Activated T-helper 1 cell treated with anti-CD3 and anti-CD28 coated beads, Interleukin-12 subunit alpha, Interleukin-12 subunit beta, Interleukin-2, Interleukin-4 antibody, amounts not matched to agents 30 ng/mL and 10 ng/mL and 1 ng/mL, durations not matched to agents 14 hours and 24 hours and 36 hours (primary cell): Measurements from ENCODE around the gene PLXDC2. TPM values are rescaled to one million over a fixed set of nuclear protein-coding genes. Genes with fewer than 3 reads are reported as not detected.

Experiments
- DNase-seq: peaks from one replicate; pipeline ENCODE4 v3.0.0; 2021; ENCODE audit warnings: low spot score
- H3K27ac Mint-ChIP-seq: one replicate; pipeline ENCODE4 v1.8.0; 2021; ENCODE audit warnings: mild to moderate bottlenecking, mixed read lengths
- H3K27me3 Mint-ChIP-seq: one replicate; pipeline ENCODE4 v1.8.0; 2022; ENCODE audit warnings: mild to moderate bottlenecking, moderate library complexity, mixed read lengths; ENCODE audit not compliant: insufficient read depth
- H3K36me3 Mint-ChIP-seq: one replicate; pipeline ENCODE4 v1.8.0; 2021; ENCODE audit warnings: low read depth, mixed read lengths
- H3K4me1 Mint-ChIP-seq: one replicate; pipeline ENCODE4 v1.8.0; 2021; ENCODE audit warnings: low read depth, mixed read lengths
- H3K4me3 Mint-ChIP-seq: one replicate; pipeline ENCODE4 v1.8.0; 2021; ENCODE audit warnings: mild to moderate bottlenecking, moderate library complexity, mixed read lengths
- H3K9me3 Mint-ChIP-seq: one replicate; pipeline ENCODE4 v1.8.0; 2021; ENCODE audit warnings: mixed read lengths
- intact Hi-C: fragments of 100-400 bp; cut with micrococcal nuclease; formaldehyde crosslinking; loops from one replicate; pipeline ENCODE4 v1.15.1; 2024
- total RNA-seq: library from RNA; stranded (reverse); gene quantifications from 2 replicates; pipeline ENCODE4 v1.2.3, GENCODE V29; 2022

PLXDC2 gene
- total RNA-seq, 1 donor from 2014 or later: not detected

DNA sequence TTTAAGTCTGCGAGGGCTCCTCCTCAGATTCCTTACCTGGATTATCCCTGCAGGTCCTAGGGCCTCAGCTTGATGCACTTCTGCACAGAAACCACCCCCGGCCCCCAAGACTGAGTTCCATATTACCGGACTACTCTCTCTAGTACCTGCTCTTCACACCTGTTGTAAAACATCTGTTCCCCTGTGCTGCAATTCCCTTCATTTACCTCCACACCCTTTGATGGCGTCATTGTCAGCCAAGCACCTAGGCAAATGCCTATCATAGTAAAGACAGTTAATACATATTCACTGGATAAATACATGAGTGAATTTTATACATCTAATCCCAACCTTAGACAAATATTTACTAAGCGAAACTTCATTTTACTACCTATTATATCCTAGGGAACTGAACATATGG lies 275.5 kb downstream of the PLXDC2 start:
- H3K9me3 Mint-ChIP-seq: peaks cover 9% of the 10 kb centered on the region
- no peak overlapping the region for H3K4me3 Mint-ChIP-seq
- DNase-seq: no peak
- H3K4me1 Mint-ChIP-seq: no peaks in the 10 kb centered on the region
- no peaks in the 10 kb centered on the region for H3K36me3 Mint-ChIP-seq
- intact Hi-C loops: no loop called here
- H3K27ac Mint-ChIP-seq: no peak overlapping the region
- no peaks in the 10 kb centered on the region for H3K27me3 Mint-ChIP-seq

DNA sequence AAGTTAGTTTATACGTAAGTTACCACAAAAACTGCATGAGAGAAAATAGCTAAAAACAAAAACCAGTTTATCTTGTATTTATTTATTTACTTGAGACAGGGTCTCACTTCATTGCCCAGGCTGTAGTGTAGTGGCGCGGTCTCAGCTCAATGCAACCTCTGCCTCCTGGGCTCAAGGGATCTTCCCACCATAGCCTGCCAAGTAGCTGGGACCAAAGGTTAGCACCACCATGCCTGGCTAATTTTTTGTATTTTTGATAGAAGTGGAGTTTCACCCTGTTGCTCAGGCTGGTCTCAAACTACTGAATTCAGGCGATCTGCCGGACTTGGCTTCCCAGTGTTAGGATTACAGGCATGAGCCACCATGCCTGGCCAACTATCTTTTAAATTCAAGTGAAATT lies 277.4 kb downstream of the PLXDC2 start:
- H3K27ac Mint-ChIP-seq: no peak overlapping the region
- no peak for DNase-seq
- peaks cover 9% of the 10 kb centered on the region for H3K9me3 Mint-ChIP-seq
- no peak overlapping the region for H3K4me3 Mint-ChIP-seq
- no peaks in the 10 kb centered on the region for H3K4me1 Mint-ChIP-seq
- H3K27me3 Mint-ChIP-seq: no peaks in the 10 kb centered on the region
- H3K36me3 Mint-ChIP-seq: no peaks in the 10 kb centered on the region
- intact Hi-C loops: no loop called here

DNA sequence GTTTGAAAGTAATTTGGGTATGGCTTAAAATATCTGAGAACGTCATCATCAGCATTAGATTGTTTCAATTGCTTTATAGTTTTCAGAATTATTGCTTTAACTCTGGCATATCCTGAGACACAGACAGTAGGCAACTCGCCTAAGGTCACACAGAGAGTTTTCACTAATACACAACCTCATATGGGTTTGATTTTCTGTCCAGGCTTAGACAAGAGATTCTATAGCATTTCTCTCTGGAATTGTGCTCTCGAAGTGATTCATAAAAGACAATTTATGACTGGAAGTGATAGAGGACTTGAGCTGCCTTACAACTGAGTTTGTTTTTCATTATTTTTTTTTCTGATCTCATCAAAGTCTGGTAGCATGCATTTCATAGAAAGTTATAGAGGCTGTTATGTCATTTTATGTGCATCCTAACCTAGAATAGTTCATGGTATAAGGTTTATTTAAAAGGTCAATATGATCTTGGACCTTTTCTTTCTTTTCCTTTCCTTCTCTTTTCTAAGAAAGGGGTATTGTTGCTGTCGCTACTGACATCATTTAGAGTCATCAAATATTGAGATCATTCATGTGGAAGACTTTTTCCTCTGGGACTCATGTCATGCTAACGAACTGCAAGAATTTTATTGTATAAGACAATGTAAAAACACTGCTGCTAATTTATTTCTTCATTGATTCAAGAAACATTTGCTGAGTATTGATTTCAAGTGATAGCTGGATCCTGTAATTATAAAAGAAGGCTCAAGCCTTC lies 278.2 kb downstream of the PLXDC2 start:
- DNase-seq: no peak
- peaks cover 6% of the 10 kb centered on the region for H3K9me3 Mint-ChIP-seq
- no peaks in the 10 kb centered on the region for H3K27me3 Mint-ChIP-seq
- no peaks in the 10 kb centered on the region for H3K4me1 Mint-ChIP-seq
- no peaks in the 10 kb centered on the region for H3K36me3 Mint-ChIP-seq
- no peak overlapping the region for H3K27ac Mint-ChIP-seq
- intact Hi-C loops: no loop called here
- H3K4me3 Mint-ChIP-seq: no peak overlapping the region

DNA sequence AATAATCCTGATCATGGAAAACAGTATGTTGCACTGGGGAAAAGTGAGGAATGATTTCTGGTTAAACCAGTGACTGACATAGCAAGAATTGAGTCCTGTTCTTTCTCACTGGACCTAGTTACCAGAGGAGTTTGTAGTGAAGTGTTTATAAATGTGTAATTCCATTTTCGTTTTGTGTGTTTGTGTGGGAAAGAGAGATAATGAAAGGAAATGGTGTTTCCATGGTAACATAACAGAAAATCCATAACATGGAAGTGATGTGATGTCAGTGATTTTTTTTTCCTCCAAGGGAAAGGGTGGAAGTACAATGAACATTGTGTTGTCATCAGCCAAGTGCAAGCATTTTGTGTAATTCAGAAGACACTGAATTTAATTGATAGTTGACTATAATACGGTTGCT lies 283.9 kb downstream of the PLXDC2 start:
- H3K27ac Mint-ChIP-seq: no peak overlapping the region
- no peaks in the 10 kb centered on the region for H3K36me3 Mint-ChIP-seq
- H3K4me3 Mint-ChIP-seq: no peak overlapping the region

DNA sequence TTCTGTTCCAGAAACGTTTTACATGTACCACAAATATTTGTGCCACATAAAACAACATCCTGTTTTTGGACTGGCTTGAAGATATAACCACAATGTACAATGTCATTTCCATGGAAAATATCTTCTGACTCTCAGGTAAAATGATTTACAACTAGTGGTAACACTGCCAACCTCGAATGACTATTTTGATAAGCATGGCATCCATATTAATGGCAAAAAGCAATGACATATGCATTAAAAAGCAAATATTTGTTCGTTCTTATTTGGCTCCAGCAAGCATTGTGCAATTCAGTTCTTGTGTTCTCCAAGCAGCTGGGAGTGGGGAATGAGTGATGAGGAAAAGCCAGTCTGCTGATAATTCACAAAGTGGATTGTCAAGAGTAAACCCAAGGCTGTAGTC lies 289.0 kb downstream of the PLXDC2 start:
- H3K27ac Mint-ChIP-seq: no peak overlapping the region
- intact Hi-C loops: no loop called here
- H3K27me3 Mint-ChIP-seq: no peaks in the 10 kb centered on the region
- H3K4me1 Mint-ChIP-seq: no peaks in the 10 kb centered on the region
- no peak overlapping the region for H3K4me3 Mint-ChIP-seq
- no peaks in the 10 kb centered on the region for H3K9me3 Mint-ChIP-seq
- no peaks in the 10 kb centered on the region for H3K36me3 Mint-ChIP-seq
- DNase-seq: no peak

More for the DNA sequence above, 283.9 kb downstream of the PLXDC2 start:
- no peak for DNase-seq
- intact Hi-C loops: no loop called here
- Mint-ChIP-seq H3K9me3 (peaks cover 5% of the 10 kb centered on the region), H3K27me3 (no peaks in the 10 kb centered on the region), H3K4me1 (no peaks in the 10 kb centered on the region)

DNA sequence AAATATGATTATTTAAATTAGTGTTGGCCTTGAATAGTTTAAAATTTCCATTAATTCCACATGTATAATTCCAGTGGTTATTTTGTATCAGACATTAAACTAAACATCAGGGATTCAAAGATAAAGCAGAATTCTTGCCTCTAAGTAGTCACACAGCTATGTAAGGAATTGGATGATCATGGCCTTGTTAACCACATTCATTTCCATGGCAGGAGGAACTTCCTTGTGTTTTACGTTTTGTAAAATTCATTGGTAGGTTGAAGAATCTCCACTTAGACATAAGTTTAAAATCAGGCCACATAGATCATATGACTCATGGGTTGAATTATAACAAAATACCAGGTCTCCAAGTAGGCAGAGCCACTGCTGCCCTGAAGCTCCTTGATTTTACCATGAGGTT lies 289.7 kb downstream of the PLXDC2 start:
- Mint-ChIP-seq H3K36me3 (no peaks in the 10 kb centered on the region), H3K4me3 (no peak overlapping the region), H3K9me3 (no peaks in the 10 kb centered on the region), H3K4me1 (no peaks in the 10 kb centered on the region), H3K27ac (no peak overlapping the region), H3K27me3 (no peaks in the 10 kb centered on the region)
- intact Hi-C loops: no loop called here
- no peak for DNase-seq

DNA sequence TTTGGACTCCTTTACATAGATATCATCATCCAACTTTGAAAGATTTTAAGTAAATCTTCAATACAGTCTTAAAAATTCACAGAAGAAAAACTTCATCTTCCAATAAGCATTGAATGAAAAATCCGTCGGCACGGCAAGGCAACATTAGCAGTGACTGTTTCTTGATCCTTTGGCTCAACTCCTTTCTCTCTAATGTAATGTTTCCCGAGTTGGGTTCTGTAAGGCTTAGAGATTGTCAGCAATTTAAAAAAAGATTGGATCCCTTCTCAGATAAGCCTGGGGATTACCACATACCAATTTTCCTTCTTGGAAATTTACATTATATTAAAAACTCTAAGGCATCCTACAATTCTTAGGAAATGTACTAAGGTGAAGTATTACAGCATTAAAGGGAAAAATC lies 291.8 kb downstream of the PLXDC2 start:
- Mint-ChIP-seq H3K4me3 (no peak overlapping the region), H3K27me3 (no peaks in the 10 kb centered on the region), H3K36me3 (no peaks in the 10 kb centered on the region), H3K9me3 (no peaks in the 10 kb centered on the region), H3K27ac (no peak overlapping the region), H3K4me1 (no peaks in the 10 kb centered on the region)
- intact Hi-C loops: no loop called here
- DNase-seq: no peak

DNA sequence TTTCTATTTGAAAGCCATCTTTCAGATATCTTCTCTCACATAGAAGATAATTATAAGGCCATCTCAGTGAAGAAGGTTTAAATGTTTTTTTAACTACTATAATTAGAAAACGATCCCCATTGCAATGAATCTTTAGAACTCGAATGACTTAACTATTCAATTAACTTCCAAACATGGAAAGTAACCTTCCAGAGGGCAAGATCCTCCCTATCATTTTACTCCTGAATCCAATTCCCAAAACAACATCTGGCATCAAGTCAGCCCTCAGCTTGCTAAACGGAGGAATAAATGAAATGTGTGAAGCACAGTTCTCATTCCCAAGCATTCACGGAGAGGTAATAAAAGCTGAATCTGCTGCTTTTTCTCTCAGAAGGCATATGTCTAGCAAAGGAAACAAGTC lies 293.4 kb downstream of the PLXDC2 start:
- intact Hi-C loops: no loop called here
- no peaks in the 10 kb centered on the region for H3K27me3 Mint-ChIP-seq
- no peaks in the 10 kb centered on the region for H3K4me1 Mint-ChIP-seq
- H3K36me3 Mint-ChIP-seq: no peaks in the 10 kb centered on the region
- H3K9me3 Mint-ChIP-seq: no peaks in the 10 kb centered on the region
- no peak overlapping the region for H3K27ac Mint-ChIP-seq
- DNase-seq: no peak
- no peak overlapping the region for H3K4me3 Mint-ChIP-seq

DNA sequence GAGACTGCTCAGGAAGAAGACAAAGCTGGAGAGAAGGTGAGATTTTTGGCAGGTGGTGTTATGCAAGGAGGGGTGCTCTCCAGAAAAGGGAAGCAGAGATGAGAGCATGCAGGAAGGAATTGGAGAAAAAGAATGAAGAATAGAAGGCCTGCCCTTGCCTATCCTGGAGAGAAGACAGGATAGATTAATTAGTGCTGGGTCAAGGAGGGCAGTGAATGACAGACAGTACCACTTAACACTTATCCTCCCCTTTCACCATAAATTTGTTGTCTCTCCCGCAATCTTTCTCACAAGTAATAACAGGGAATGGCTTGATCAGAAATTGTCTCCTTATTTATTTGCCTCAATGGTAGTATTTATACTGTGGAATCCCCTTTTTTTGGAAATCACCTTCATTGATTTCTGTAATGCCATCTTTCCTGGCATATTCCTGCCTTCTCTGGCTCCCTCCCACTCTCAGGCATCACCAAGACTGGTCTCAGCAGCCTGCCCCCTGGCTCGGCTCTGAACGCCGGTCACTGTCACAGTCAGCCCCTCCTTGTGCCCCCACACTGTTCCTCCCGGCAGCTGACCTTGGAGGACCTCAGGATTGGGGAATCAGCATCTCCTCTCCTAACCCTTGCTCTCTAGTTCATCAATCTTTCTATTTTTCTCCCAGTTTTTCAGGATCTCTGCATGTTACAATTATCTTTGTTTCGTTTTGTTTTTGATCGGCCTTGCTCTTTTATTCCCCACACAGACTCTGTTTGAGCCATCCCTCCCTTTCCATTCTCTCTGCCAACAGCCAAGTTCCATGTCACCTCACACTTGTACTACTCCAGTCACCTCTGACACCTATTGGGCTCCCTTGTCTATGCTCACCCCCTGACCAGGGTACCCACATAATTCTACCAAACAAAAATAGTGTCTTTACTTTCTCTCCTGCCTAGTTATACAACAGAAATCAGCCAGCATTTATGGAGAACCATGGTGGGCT lies 294.2 kb downstream of the PLXDC2 start:
- no peaks in the 10 kb centered on the region for H3K27me3 Mint-ChIP-seq
- no peaks in the 10 kb centered on the region for H3K9me3 Mint-ChIP-seq

DNA sequence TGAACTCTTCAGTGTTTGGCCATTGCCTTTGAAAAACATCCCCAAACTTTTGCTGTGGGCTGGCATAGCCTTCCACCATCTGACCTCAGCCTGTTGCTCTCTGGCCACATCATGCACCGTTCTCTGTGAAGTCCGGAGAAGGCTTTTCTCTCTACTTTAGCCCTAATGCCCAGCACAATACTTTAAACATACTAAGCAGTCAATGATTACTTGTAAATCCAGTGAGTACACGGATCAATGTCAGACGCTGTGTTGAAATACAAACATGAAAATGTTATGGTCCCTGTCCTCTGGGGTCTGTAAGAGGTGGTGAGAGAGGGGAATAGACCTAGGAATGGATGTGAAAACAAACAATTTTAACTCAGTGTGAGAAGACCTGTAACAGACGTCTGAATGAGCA lies 297.9 kb downstream of the PLXDC2 start:
- H3K4me3 Mint-ChIP-seq: no peak overlapping the region
- no peak for DNase-seq
- no peaks in the 10 kb centered on the region for H3K4me1 Mint-ChIP-seq
- no peaks in the 10 kb centered on the region for H3K36me3 Mint-ChIP-seq
- intact Hi-C loops: no loop called here
- peaks cover 4% of the 10 kb centered on the region for H3K9me3 Mint-ChIP-seq
- no peaks in the 10 kb centered on the region for H3K27me3 Mint-ChIP-seq
- no peak overlapping the region for H3K27ac Mint-ChIP-seq

More for the DNA sequence above, 294.2 kb downstream of the PLXDC2 start:
- H3K4me3 Mint-ChIP-seq: no peak overlapping the region
- H3K36me3 Mint-ChIP-seq: no peaks in the 10 kb centered on the region
- no peak for DNase-seq
- intact Hi-C loops: no loop called here
- H3K27ac Mint-ChIP-seq: no peak overlapping the region
- no peaks in the 10 kb centered on the region for H3K4me1 Mint-ChIP-seq

DNA sequence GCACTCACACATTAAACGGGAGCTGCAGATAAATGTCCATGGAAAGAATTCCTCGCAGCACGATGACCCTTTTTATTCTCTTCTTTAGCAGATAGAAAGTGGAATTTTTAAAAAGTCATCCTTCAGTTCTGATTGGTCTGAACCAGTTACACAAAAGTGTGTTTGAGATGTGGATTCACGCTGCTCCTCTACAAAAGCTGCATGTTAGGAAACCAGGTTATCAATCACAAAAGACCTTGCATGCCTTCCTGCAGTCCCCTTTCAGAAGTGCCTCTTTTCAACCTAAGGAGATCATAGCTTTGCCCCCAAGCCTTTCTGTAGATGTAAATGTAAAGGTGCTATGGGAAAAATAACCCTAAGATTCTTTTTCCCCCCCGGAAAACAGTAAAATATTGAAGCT lies 299.7 kb downstream of the PLXDC2 start:
- Mint-ChIP-seq H3K4me3 (no peak overlapping the region), H3K36me3 (no peaks in the 10 kb centered on the region)
- intact Hi-C loops: no loop called here

DNA sequence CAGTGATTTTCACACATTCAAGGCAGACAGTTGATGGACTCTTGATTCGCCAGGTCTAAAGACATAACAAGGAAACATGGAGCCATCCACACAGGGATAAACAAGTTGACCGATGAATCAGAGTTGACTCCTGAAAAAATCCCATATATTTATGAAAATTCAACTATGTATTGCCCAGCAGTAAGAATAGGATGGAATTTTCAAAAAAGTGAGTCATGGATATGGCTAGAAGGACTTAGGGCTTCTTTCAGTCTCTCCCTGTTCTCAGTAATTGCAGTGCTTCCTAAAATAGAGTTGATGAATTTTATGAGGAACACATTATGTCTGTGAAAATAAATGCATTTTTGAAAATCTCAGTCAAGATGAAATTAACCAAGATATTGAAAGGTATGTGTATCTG lies 301.2 kb downstream of the PLXDC2 start:
- DNase-seq: no peak
- peaks cover 8% of the 10 kb centered on the region for H3K9me3 Mint-ChIP-seq
- no peak overlapping the region for H3K4me3 Mint-ChIP-seq
- H3K36me3 Mint-ChIP-seq: no peaks in the 10 kb centered on the region
- H3K4me1 Mint-ChIP-seq: no peaks in the 10 kb centered on the region
- no peaks in the 10 kb centered on the region for H3K27me3 Mint-ChIP-seq
- no peak overlapping the region for H3K27ac Mint-ChIP-seq
- intact Hi-C loops: no loop called here

More for the DNA sequence above, 299.7 kb downstream of the PLXDC2 start:
- no peak for DNase-seq
- no peaks in the 10 kb centered on the region for H3K27me3 Mint-ChIP-seq
- peaks cover 4% of the 10 kb centered on the region for H3K9me3 Mint-ChIP-seq
- no peak overlapping the region for H3K27ac Mint-ChIP-seq
- no peaks in the 10 kb centered on the region for H3K4me1 Mint-ChIP-seq

DNA sequence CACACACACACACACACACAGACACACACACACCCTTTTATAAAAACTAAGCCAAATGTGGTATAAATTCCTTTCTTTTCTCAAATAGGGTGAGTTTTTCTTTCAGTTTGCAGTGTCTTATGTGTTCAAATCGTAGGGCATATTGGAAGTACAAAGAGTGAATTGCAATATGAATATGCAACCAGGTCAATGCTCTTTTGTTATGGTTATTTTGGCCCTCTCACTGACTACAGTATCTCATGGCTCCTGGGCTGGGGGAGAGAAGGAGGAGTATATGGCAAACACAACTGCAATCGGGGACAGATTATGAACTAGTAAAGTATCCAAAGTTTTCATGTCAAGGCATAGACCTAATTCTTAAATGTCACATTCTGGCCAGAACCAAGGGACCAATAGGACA lies 301.9 kb downstream of the PLXDC2 start:
- H3K27me3 Mint-ChIP-seq: no peaks in the 10 kb centered on the region
- H3K4me3 Mint-ChIP-seq: no peak overlapping the region
- peaks cover 14% of the 10 kb centered on the region for H3K9me3 Mint-ChIP-seq
- no peaks in the 10 kb centered on the region for H3K36me3 Mint-ChIP-seq
- intact Hi-C loops: no loop called here
- DNase-seq: no peak
- H3K4me1 Mint-ChIP-seq: no peaks in the 10 kb centered on the region
- H3K27ac Mint-ChIP-seq: no peak overlapping the region
